Hematopoietic multipotent progenitor cell treated with erythropoietin and hydrocortisone succinate and interleukin-3 and kit ligand, for 4 days (in vitro differentiated cells): ENCODE results near the gene IFT25.

Experiments
- DNase-seq: peaks from one replicate; pipeline ENCODE4 v3.0.0-alpha.2; 2015

The IFT25 gene

DNA sequence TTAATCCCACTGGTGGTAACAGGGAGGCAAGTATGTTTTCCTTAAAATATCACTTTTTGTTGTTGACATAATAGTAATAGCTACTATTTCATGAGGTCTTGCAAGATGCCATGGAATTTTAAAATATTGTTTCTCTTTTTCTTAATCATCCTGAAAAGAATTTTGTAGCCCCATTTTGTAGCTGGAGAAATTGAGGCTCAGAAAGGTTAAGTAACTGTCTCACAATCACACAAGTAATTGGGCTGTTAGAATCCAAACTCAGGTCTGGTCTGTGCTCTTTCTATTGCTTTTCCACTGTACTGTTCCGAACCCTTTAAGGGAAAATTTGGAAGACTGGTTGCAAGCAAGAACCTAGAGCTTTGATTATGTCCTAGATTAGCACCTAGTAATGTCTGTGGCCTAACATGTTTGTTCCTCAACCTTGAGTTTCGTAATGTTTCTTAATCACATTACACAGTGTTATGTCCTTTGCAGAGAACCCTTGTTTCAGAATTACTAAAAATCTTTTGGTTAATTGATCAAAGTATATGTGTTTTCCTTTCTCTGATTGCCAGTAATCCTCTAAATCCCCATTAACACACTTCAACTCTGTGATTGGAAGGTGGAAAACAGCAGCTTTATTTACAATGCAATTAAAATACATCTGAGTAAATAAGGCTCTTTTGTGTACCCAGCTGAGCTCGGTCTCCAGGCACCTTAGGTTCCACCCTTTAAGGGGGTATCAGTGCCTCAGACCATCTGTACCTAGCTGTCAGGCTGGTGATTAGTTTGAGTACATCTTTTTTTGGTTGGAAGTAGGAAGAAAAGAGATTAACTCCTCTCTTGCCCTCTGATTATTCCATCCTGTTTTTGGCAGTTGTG lies 11.0 kb upstream of the IFT25 start:
- no peak for DNase-seq

DNA sequence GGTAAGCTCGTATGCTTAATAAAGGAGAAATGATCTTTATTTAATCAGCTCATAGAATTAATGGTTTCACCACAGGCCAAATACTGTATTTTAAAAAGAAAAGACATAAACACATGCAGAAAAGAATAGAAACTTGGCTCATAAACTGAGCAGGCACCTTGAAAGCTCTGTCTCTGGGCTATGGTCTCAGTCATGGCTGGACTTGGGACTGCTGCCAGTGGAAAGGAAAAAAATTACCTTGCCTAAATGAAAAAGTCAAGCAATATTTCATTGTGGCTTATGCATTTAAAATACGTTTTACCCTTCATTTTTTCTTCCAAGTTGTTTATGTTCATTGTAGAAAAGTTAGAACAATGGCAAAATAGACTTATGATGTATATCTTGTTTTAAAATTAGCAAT lies 8.6 kb upstream of the IFT25 start:
- no peak for DNase-seq

- no peak for DNase-seq
These were observed 6.2 kb upstream of the IFT25 start for GRCh38 chr1:53951697-53952096.

DNA sequence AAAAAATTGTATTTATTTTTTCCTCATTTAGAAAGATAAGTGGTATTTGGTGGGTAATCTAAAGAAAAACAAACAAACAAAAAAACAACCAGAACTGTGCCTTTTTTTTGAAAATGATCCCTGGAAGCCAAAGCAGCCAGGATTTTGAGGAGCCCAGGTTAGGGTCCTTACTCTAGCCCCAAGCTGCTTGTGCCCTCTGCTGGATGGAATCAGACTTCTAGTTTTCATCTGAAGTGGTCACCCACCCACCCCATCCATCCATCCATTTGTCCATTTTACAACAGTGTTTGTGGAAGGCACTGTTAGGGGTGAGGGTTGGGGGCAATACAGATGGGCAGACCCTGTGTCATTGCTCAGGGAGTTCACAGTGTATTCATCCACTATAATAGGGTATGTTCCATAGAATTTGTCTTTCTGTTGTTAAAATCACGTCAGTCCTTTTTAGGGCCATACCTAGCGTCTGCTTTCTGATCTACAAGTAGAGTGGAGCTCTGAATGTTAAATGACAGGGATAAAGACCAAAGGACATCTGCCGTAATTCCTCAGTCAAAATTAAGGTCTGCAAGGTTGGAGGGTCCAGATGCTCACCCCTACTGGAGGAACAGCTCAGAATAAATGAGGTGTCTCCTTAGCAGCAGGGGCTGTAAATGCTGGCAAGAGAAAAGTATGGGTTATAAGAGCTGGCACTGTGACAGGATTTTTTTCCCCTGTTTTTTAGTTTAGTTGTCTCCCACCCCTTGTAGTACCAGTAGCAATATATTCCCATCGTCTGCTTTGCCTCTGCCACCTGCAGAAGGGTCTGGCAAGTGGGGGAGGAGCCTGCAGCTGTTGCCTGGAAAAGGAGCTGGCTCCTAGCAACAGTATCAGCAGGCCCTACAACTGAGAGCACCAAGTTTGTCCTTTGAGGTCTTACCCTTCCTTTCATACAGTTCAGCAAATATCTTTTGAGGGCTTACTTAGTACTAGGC lies 3.8 kb upstream of the IFT25 start:
- DNase-seq, result peak; percentile 77

DNA sequence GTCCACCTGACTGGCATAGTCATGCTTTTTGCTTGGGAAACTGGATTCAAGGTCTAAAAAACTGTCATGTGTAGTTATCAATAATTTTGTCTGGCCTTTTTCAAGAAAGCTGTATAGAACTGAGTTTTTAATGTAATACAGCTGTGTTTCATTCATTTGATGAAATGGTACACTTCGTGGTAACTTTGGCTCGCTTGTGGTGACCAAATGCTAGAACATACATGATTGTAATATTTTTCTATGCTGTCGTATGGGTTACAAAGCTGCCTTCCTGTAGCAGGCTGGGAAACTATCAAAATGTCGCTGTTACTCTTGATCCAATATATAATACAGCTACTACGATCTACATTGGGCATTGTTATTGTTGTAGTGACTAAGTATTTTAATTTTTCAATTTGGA lies 2.8 kb upstream of the IFT25 start:
- DNase-seq, result no peak

DNA sequence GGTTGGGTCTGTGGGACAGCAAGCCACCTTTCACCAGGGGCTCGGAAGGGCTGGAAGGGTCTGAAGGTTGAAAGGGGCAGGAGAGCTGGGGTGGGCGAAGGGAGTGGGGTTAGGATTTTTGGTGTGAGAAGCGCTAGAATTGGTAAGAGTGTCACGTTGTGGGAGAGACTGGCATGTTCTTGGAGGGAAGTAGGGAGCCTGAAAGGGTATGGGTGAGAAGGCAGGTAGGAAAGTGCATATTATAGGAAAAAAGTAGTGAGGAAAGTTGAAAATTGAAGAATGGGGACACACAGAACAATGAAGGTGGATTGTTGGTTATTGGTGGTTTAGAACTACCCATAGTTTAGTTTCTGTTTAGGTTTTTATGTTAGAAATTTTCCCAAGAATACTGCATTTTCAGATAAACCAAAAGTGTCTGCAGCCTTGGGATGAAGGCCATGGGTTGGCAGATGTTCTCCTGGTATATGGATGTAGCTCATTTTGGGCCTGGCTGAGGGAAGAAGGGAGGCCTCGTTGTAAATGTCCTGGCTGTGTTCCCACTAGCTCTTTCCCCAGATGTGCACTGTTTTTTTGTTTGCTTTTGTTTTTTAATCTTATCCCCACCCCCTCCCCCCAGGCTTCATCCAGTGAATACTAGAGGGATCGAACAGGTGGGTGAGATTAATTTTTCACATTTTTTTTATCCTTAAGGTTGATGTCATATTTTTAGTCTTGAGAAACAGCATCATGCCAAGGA lies 1.8 kb upstream of the IFT25 start:
- DNase-seq, result no peak

DNA sequence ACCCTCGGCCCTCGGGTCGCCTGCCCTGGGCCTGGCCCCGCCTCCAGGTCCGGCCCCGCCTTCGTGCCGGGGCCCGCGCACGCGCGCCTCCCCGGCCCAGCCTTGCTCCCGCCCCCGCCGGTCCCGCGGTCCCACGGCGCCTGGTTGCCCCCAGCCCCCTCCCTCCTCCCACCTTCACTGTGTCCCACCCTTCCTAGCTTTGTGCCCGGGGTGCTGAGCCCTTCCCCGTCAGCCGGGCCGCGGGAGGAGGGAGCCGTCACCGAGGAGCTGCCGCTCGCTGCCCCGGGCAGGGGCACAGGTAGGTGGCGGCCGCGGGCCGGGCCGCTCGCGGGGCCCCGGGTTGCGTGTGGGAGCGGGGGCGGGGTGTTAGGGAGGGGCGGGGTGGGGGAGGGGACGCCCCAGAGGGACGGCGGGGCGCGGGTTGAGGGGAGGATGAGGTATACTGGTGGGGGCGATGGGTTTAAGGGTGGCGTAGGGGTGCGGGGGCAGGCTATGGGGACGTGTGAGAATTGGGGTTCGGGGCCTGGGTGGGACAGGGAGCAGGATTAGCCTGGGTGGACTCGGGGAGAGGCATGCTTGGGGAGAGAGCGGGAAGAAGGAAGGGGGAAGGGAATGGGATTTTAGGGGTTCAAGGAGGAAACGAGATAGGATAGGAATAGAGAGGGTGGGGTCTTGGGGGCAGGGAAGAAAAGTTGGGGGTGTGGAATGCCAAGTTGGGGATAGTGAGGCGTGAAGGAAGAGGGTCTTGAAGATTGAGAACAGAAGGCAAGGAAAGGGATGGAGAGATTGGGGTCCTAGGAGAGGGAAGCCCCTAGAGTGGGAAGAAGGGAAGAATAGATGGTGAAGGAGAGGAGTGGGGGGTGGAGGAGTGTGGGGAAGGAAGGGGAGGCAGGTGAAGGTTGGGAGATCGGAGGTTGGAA lies 1.0 kb upstream of the IFT25 start, which contains the start of gene LRRC42:
LRRC42 (plus strand) TSS at position 99 of the 920 bp plus-strand sequence. CDS start 5,650 bp downstream, outside the sequence.
- DNase-seq, result no peak

DNA sequence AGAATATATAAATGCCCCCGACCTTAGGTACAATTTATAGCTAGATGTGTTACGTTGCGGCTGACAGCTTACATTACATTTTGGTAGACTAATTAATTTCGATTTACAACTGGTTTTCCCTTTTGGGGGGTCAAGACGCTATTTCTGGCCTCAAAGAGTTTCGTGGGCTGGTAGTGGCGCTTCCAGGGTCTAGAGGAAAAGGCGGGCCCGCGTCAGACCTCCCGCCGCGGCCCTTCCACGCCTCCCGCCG lies 391 bp downstream of the IFT25 start:
- no peak for DNase-seq

GRCh38 chr1:53944469-53945182 lies 873 bp downstream of the IFT25 start:
- no peak for DNase-seq

DNA sequence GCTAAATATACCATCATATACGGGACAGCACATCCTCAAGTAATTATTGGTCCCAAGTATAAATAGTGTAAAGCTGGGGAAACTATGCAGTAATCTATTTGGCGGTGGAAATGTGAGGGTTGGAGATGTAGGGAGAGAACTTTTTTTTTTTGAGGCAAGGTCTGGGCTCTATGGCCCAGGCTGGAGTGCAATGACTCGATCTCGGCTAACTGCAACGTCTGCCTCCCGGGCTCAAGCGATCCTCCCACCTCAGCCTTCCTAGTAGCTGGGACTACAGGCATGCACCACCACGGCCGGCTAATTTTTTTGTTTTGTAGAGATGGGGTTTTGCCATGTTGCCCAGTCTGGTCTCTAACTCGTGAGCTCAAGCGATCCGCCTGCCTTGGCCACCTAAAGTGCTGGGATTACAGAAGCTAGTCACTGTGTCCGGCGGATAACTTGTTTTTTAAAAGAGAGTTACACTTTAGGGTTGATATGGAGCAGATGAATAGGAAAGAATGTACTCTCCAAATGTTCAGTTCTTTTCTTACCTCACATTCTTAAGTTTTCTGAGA lies 1.9 kb downstream of the IFT25 start:
- DNase-seq, result no peak

GRCh38 chr1:53943090-53943489 lies 2.4 kb downstream of the IFT25 start:
- DNase-seq, result no peak

- peak; percentile 58 for DNase-seq
These were observed 3.2 kb downstream of the IFT25 start for GRCh38 chr1:53942127-53942957.

DNA sequence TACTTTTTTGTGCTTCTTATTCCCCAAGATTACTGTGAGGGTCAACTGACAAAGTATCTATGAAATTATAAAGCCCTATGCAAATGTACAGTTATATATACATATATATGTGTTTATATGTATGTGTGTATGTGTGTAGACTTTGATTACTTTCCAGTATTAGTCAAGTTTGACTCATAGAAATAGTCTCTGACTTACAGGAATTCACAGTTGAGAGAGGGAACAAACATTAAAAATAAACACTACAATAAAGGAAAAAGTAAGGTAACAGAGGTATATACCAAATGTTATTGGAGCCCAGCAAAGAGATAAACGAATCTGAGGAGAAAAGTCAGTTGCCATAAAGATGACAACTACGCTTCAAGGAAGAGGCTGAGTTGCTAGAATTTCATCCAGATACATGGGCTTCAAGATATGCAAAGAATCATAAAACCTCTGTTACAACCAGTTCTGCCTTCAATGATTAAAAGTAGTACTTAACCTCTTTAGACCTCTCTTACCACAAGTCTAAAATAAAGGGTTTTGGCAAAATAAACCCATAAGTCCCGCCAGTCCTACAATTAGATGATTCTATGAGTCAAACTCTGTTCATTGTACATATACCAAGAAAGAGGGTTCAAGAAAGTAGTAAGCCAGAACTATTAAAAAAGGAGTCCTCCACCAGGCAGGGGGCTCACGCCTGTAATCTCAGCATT lies 7.2 kb downstream of the IFT25 start:
- no peak for DNase-seq

DNA sequence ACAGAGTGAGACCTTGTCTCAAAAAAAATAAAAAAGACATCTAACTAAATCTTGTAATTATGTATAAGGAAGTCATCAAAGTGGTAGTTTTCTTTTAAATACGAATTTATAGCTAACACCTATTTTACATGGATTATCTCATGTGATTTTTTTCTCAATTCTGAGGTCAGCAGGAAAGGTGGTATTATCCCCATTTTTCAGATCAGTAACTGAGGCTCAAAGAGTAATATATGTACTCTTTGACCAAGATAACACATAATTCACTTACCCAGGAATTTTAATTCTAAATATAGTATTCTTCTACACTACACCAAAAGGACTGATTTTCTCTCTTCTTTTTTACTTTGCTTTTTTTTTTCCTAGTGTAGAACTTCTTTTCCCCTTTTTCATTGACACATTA lies 9.1 kb downstream of the IFT25 start:
- no peak for DNase-seq

DNA sequence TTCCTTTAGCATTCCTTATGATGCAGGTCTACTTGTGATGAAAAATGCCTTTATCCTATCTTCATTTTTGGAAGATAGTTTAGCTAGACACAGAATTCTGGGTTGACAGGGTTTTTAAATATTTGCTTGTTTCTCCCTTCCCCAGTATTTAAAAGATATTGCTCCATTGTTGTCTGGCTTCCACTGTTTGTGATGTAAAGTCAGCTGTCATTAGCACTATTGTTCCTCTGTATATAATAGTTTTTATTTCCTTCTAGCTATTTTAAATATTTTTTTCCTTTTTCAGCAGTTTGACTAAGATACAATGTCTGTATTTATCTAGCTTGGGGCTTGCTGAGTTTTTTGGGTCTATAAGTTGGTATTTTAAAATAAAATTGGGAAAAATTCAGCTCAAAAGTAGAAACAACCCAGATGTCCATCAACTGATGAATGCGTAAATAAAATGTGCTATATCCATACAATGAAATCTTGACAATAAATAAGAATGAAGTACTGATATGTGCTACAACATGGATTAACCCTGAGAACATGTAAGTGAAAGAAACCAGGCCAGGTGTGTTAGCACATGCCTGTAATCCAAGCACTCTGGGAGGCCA lies 11.2 kb downstream of the IFT25 start:
- DNase-seq, result no peak

- no peak for DNase-seq
These were observed 14.0 kb downstream of the IFT25 start for GRCh38 chr1:53931523-53931922.

DNA sequence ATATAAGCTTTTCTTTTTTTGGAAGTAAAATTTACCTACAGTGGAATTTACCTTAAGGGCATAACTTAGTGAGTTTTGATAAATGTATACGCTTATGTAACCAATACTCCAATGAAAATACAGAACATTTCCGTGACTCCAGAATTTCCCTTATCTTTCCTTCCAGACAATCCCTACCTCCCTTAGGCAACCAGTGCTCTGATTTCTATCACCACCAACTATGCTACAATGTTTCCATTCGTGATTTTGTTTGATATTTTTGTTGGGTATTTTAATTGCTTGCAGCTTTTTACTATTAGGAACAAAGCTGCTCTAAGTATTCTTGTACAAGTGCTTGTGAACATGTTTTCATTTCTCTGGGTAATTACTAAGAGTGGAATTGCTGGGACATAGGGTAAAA lies 14.6 kb downstream of the IFT25 start:
- no peak for DNase-seq

- DNase-seq, result peak; percentile 31
These were observed 16.1 kb downstream of the IFT25 start for GRCh38 chr1:53929246-53929960.
